Measurements from ENCODE around the gene VPS18.

GRCh38 chr15:40938536-40938870 lies 44.3 kb downstream of the VPS18 start:
- TF ChIP-seq CTCF (IDR thresholded peaks at IDR 0.05; ENCODE audit: insufficient read depth, low read length, poor library complexity, severe bottlenecking) (no peak), EZH2phosphoT487 (conservative IDR thresholded peaks at IDR 0.05; ENCODE audit: low read length) (no peak)
